Fibroblast of upper back skin (primary cell): ENCODE results near the gene KCTD10.

Source experiments
- DNase-seq: peaks from one replicate; pipeline ENCODE4 v3.0.0-alpha.2; 2013

Gene KCTD10

DNA sequence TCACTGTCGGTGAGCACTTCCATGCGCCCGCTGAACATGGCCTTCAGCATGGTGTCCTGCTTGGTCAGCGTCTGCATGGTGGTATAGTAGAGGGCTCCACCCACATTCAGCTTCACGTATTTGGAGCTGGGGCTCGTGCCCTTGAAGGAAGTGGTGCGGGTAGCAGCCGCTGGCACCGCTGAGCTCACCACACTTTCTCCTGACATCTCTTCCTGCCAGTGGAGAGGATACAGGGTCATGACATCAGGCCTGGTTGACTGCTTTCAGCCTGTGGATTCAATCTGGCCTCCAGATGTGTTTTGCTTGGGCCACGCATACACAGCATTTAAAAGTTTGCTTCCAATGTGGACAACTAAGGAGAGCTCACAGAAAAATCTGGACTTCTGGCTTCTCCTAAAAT lies 7.6 kb downstream of the KCTD10 start:
- DNase-seq = no peak

DNA sequence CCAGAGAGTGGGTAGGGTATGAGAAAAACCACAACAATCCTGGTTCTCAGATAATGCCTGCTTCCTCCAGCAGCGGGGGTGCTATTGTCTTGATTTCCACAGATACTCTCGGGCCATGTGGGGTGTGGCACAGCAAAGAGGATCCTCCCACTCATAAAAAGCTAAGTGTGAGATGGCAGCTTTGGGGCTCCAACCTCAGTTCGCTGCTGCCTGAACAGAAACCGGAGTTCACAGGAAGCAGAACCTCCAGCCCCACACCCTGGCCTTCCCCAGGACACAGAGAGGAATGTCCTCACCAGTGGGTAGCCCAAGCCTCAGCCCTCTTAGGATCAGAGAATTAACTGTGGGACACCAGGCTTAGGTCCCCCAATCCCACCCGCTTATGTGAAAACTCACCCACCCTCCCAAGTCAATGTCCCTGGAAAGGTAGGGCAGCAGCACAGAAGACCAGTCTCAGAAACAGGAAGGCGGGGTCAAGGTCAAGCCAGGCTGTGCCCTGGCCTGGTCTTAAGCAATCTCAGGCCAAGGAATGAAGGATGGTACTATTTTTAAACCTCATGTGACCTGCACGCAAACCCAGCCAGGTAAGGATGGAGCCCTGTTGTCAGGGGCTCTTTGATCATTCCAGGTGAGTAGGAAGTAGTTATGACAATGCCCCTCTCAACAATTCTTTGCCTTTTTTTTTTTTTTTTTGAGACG lies 9.0 kb downstream of the KCTD10 start:
- DNase-seq = no peak

DNA sequence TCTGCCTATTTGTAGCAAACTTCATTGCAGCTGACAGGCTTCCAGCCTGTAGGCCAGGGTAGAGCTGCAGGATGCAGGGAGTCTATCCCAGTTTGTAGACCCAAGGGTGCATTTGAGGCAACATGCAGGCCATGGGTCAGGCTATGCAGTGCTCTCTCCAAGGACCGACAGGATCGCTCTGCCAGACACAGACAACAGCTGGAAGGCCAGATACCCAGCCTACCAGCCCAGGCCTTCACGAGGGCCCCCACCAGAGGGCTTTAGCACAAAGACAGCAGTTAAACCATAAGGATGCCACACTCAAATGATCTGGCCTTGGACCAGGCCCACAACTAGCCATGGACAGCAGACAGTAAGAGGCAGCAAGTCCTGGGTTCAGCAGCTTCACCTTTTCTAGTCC lies 10.3 kb downstream of the KCTD10 start:
- no peak for DNase-seq

GRCh38 chr12:109466305-109466704 lies 10.8 kb downstream of the KCTD10 start:
- no peak for DNase-seq

- no peak for DNase-seq
These were observed 12.3 kb downstream of the KCTD10 start for GRCh38 chr12:109464642-109465351.

DNA sequence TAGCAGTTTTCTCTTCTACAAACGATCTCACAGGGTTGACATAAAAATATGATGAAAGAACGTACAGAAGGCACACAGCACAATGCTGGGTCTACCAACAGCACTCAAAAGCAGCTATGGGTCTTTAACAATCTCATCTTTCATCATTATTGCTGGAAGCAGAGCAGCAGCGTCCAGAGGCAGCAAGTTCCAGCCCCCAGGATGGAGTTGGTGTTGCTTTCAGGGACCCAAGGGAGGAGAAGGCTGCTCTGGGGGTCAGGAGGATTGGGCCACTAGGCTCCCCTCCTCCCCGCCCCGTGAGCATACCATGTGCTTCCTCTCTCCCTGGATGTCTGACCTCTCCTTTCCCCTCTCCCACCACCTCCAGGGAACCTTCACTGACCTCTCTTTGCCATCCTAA lies 13.3 kb downstream of the KCTD10 start:
- peak; percentile 59 for DNase-seq

GRCh38 chr12:109462868-109463692 lies 14.0 kb downstream of the KCTD10 start:
- peak; percentile 100 for DNase-seq

- peak; percentile 99 for DNase-seq
These were observed 15.0 kb downstream of the KCTD10 start for GRCh38 chr12:109461846-109462756.

- no peak for DNase-seq
These were observed 15.9 kb downstream of the KCTD10 start for GRCh38 chr12:109461049-109461845.

GRCh38 chr12:109460538-109460937 lies 16.6 kb downstream of the KCTD10 start:
- no peak for DNase-seq

- DNase-seq = no peak
These were observed 17.9 kb downstream of the KCTD10 start for GRCh38 chr12:109459247-109459646.

GRCh38 chr12:109458771-109459208 lies 18.3 kb downstream of the KCTD10 start:
- DNase-seq = no peak

DNA sequence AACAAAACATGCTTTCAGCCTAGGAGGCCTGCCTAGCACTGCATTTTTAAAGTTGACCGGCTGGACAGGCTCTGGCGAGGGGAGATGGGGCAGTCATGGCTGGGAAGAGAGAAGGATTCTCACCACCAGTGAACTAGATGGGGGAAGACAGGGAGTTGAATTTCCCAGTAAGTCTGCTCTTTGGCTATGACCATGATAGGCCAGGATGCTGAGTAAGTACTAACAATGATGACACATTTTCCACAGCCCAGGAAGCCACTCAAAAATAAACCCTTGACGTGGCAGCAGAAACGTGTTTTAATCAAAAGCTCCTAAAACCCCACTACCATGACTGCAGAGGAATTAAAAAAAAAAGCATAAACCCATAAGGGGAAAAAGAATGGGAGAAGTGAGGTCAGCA lies 19.0 kb downstream of the KCTD10 start:
- peak; percentile 64 for DNase-seq

GRCh38 chr12:109455706-109456105 lies 21.4 kb downstream of the KCTD10 start:
- peak; percentile 46 for DNase-seq

DNA sequence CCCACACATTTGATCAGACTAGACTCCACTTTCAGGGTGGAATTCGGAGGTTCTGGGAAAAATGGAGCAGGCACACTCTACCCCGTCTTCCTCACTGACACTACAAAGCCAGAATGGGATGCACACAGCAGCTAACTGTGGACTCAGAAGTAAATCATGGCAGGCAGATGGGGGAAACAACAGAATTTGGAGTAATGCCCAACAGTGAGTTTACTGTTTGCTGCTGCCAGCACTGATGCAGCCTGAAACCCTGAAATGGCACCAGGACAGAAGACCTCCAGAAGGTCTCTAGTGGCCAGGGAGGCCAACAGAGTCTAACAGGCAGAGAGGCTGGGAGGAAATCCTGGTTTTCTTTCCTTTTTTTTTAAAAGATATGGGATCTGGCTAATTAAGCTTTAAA lies 24.6 kb downstream of the KCTD10 start:
- no peak for DNase-seq

GRCh38 chr12:109451400-109451799 lies 25.7 kb downstream of the KCTD10 start:
- DNase-seq = no peak

DNA sequence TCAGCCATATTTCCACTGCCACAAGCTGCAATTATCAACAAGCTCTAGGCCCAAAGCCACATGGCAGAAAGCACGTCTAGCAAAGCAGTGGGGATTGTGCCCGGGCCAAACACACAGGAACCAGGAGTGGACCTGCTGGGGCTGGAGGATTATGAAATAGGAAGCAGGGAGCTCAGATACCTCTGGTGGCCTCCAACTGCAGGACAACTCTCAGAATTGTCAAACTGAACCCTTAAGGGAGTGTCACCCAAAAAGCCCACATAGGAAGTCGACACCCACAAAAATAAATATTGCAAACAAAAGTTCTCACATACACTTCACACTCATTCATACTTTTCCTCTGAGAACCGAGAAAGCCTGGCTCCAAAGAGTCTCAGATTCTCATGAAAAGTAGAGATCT lies 26.1 kb downstream of the KCTD10 start:
- no peak for DNase-seq

- no peak for DNase-seq
These were observed 27.1 kb downstream of the KCTD10 start for GRCh38 chr12:109449845-109450532.

GRCh38 chr12:109448707-109449390 lies 28.3 kb downstream of the KCTD10 start:
- DNase-seq = no peak

- DNase-seq = no peak
These were observed 28.8 kb downstream of the KCTD10 start for GRCh38 chr12:109448272-109448671.
